Inflammatory macrophage (primary cell): Measurements from ENCODE around the gene LRRC45.

Experiments
- DNase-seq, 2 donors: peaks; one replicate each; pipeline ENCODE4 v3.0.0-alpha.2; 2020 to 2022

The LRRC45 gene

GRCh38 chr17:82008258-82008940, 14.7 kb upstream of the LRRC45 start:
- no peak for DNase-seq

GRCh38 chr17:82008941-82009405, 14.1 kb upstream of the LRRC45 start:
- DNase-seq: no peak

- no peak for DNase-seq
Observed at GRCh38 chr17:82009413-82009812, 13.7 kb upstream of the LRRC45 start.

- DNase-seq: no peak
Observed at GRCh38 chr17:82010575-82011525, 12.3 kb upstream of the LRRC45 start.

- DNase-seq: no peak
Observed at GRCh38 chr17:82011617-82012187, 11.4 kb upstream of the LRRC45 start.

- DNase-seq: no peak
Observed at GRCh38 chr17:82012261-82012639, 10.9 kb upstream of the LRRC45 start.

GRCh38 chr17:82012640-82013295, 10.3 kb upstream of the LRRC45 start:
- no peak for DNase-seq

- no peak for DNase-seq
Observed at GRCh38 chr17:82013341-82013740, 9.8 kb upstream of the LRRC45 start.

GRCh38 chr17:82013772-82014321, 9.3 kb upstream of the LRRC45 start:
- no peak for DNase-seq

GRCh38 chr17:82014432-82014831, 8.7 kb upstream of the LRRC45 start:
- DNase-seq: no peak

- no peak for DNase-seq
Observed at GRCh38 chr17:82014971-82015310, 8.2 kb upstream of the LRRC45 start.

GRCh38 chr17:82015311-82015971, 7.7 kb upstream of the LRRC45 start:
- DNase-seq: no peak

- DNase-seq: no peak
Observed at GRCh38 chr17:82016061-82016874, 6.8 kb upstream of the LRRC45 start.

- DNase-seq: no peak
Observed at GRCh38 chr17:82016875-82017459, 6.1 kb upstream of the LRRC45 start.

GRCh38 chr17:82017612-82018151, 5.4 kb upstream of the LRRC45 start:
- no peak for DNase-seq

GRCh38 chr17:82018152-82018988, 4.7 kb upstream of the LRRC45 start:
- no peak for DNase-seq

GRCh38 chr17:82018989-82019689, 4.0 kb upstream of the LRRC45 start:
- no peak for DNase-seq

- peak; percentile 55 to 66 for DNase-seq
Observed at GRCh38 chr17:82019690-82020571, 3.2 kb upstream of the LRRC45 start.
